Fibroblast of lung (primary cell): Measurements from ENCODE around the gene RFTN2. TPM values are rescaled to one million over a fixed set of nuclear protein-coding genes. Genes with fewer than 3 reads are reported as not detected.
A peak's percentile ranks its signal among the peaks of the same experiment; 100 is the strongest.

Experiments
- DNase-seq, 2 donors: peaks; one replicate each; pipeline versions ENCODE4 v3.0.0 to v3.0.0-alpha.2; 2010; ENCODE audit warnings: low read depth in 2 of 2
- H2AFZ ChIP-seq: 2 replicates; pipeline ENCODE4 v1.5.1; 2012; ENCODE audit warnings: low read length, control low read depth, inconsistent platforms
- H3K27ac ChIP-seq: 2 replicates; pipeline ENCODE4 v1.5.1; 2011; ENCODE audit warnings: low read length, control low read depth; ENCODE audit not compliant: insufficient read depth
- H3K27me3 ChIP-seq: 2 replicates; pipeline ENCODE4 v1.5.1; 2011; ENCODE audit warnings: mild to moderate bottlenecking, low read length; ENCODE audit not compliant: control insufficient read depth, insufficient read depth
- H3K36me3 ChIP-seq: 2 replicates; pipeline ENCODE4 v1.5.1; 2011; ENCODE audit warnings: low read length; ENCODE audit not compliant: control insufficient read depth, insufficient read depth
- H3K4me1 ChIP-seq: 2 replicates; pipeline ENCODE4 v1.5.1; 2011; ENCODE audit warnings: low read length; ENCODE audit not compliant: control insufficient read depth, insufficient read depth; ENCODE audit errors: extremely low read depth
- H3K4me2 ChIP-seq: 2 replicates; pipeline ENCODE4 v1.5.1; 2011; ENCODE audit warnings: low read length, control low read depth; ENCODE audit not compliant: insufficient read depth; ENCODE audit errors: extremely low read depth
- H3K4me3 ChIP-seq, 4 experiments: fragments of 200-600 bp in 1 of 4; sonication (generic) in 1 of 4; replicated peaks in 1 of 4; 2 replicates each; pipeline ENCODE4 v1.5.1; 2011 to 2016; ENCODE audit warnings: low read length in 4 of 4, low read depth in 3 of 4, mild to moderate bottlenecking in 3 of 4, control low read depth in 2 of 4, inconsistent platforms in 1 of 4, mixed read lengths in 1 of 4; ENCODE audit not compliant: insufficient read depth in 1 of 4; ENCODE audit errors: control extremely low read depth in 1 of 4
- H3K79me2 ChIP-seq: 2 replicates; pipeline ENCODE4 v1.5.1; 2012; ENCODE audit warnings: mild to moderate bottlenecking, low read length, inconsistent platforms; ENCODE audit not compliant: control insufficient read depth, insufficient read depth
- H3K9ac ChIP-seq: 2 replicates; pipeline ENCODE4 v1.5.1; 2011; ENCODE audit warnings: mild to moderate bottlenecking, low read length, control low read depth; ENCODE audit not compliant: insufficient read depth
- H3K9me3 ChIP-seq: 2 replicates; pipeline ENCODE4 v1.5.1; 2012; ENCODE audit warnings: low read depth, low read length; ENCODE audit not compliant: control insufficient read depth, insufficient read depth
- H4K20me1 ChIP-seq: 2 replicates; pipeline ENCODE4 v1.5.1; 2011; ENCODE audit warnings: low read length; ENCODE audit not compliant: control insufficient read depth, insufficient read depth; ENCODE audit errors: extremely low read depth
- CTCF ChIP-seq, 2 donors: IDR thresholded peaks in 1 of 2; conservative IDR thresholded peaks in 1 of 2; 1 replicate in 1 of 2; 2 replicates in 1 of 2; pipeline ENCODE4 v1.5.1; 2011 to 2012; ENCODE audit warnings: low read length in 2 of 2, control low read depth in 1 of 2, inconsistent platforms in 1 of 2, low read depth in 1 of 2, mild to moderate bottlenecking in 1 of 2
- EZH2 ChIP-seq: IDR thresholded peaks from 2 replicates; pipeline ENCODE4 v1.5.1; 2012; ENCODE audit warnings: low read length, control low read depth, mild to moderate bottlenecking; ENCODE audit errors: missing control alignments
- polyA plus RNA-seq, 2 donors: library from polyadenylated mRNA; depleted of rRNA in 1 of 2; stranded (reverse) in 1 of 2; unstranded in 1 of 2; fragments of >200 nt; gene quantifications; 2 replicates each; pipeline ENCODE4 v1.2.1, GENCODE V29; 2011 to 2012; ENCODE audit warnings: missing spikeins in 1 of 2
- total RNA-seq: library from RNA; depleted of rRNA; stranded (reverse); fragments of >200 nt; gene quantifications from 2 replicates; pipeline ENCODE4 v1.2.1, GENCODE V29; 2014

The RFTN2 gene
- total and polyA plus RNA-seq, 2 donors (not counting 1 experiment from before 2014, with no cell fraction given), result 0.95 to 10.2 TPM

DNA sequence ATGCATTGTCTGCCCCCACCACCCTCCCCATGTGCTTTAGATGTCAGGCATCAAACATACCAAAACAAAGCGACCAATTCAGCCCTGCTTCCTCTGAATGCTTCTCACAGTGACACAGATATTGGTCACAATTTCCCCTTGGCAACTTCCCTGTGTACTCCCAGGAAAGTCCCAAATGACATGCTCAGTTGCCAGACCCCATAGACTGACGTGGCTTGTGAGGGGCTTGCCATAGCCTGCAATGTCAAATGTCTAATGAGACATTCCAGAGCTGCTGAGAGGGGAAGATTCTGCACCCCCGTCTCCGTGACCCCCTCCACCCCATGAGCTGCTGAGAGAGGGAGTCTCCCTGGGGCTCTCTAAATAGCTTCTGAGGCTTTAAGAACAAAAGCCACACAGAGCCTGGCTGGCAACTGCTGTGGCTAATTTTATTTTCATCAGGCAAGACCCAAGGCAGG, 47.3 kb downstream of the RFTN2 start:
- no peaks in the 10 kb centered on the region for H3K27me3 ChIP-seq

GRCh38 chr2:197626965-197627625, 48.3 kb downstream of the RFTN2 start:
- Histone ChIP-seq H3K4me2 (no peak overlapping the region), H2AFZ (no peak overlapping the region), H4K20me1 (no peaks in the 10 kb centered on the region), H3K27me3 (no peaks in the 10 kb centered on the region), H3K4me1 (no peaks in the 10 kb centered on the region), H3K9ac (no peak overlapping the region), H3K27ac (no peak overlapping the region), H3K4me3 (no peak overlapping the region), H3K36me3 (no peaks in the 10 kb centered on the region), H3K79me2 (no peaks in the 10 kb centered on the region), H3K9me3 (no peaks in the 10 kb centered on the region)
- no peak for TF ChIP-seq EZH2
- no peak for TF ChIP-seq CTCF (conservative IDR thresholded peaks at IDR 0.05 in 1 of 2, IDR thresholded peaks at IDR 0.05 in 1 of 2; ENCODE audit: low read depth in 1 of 2, low read length in 2 of 2)
- no peak for DNase-seq

More for the DNA sequence above, 47.3 kb downstream of the RFTN2 start:
- Histone ChIP-seq H3K4me1 (no peaks in the 10 kb centered on the region), H3K27ac (no peak overlapping the region), H3K4me2 (no peak overlapping the region), H2AFZ (no peak overlapping the region), H3K4me3 (no peak overlapping the region), H3K36me3 (no peaks in the 10 kb centered on the region), H3K79me2 (no peaks in the 10 kb centered on the region), H3K9me3 (no peaks in the 10 kb centered on the region), H4K20me1 (no peaks in the 10 kb centered on the region), H3K9ac (no peak overlapping the region)
- DNase-seq, result peak in 1 of 2 donors; percentile 13
- TF ChIP-seq EZH2, result no peak
- TF ChIP-seq CTCF (conservative IDR thresholded peaks at IDR 0.05 in 1 of 2, IDR thresholded peaks at IDR 0.05 in 1 of 2; ENCODE audit: low read depth in 1 of 2, low read length in 2 of 2), result no peak

DNA sequence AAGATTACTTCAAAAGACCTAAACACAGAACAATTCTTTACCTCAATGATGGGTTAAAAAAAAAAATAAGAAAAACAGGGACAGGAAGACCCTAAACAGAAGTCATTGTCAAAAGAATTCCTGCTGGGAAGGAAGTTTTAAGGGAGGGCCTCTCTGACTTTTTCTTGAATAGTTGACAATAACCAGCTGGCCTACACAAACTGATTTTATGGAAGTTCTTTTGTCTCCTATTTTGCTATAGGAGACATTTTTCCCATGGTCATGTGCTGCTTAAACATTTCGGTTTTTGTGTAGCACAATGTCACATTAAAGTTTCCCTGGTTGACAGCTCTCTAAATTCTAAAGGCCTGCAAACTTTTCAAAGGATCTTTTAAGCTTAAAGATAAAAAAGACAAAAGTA, 55.3 kb downstream of the RFTN2 start:
- Histone ChIP-seq H2AFZ (no peak overlapping the region), H3K36me3 (no peaks in the 10 kb centered on the region), H3K4me2 (no peak overlapping the region), H3K9me3 (no peaks in the 10 kb centered on the region), H3K27ac (no peak overlapping the region), H3K4me3 (no peak overlapping the region), H3K4me1 (no peaks in the 10 kb centered on the region), H3K9ac (no peak overlapping the region), H4K20me1 (no peaks in the 10 kb centered on the region), H3K79me2 (no peaks in the 10 kb centered on the region), H3K27me3 (no peaks in the 10 kb centered on the region)
- DNase-seq, result no peak
- TF ChIP-seq EZH2, result no peak
- no peak for TF ChIP-seq CTCF (conservative IDR thresholded peaks at IDR 0.05 in 1 of 2, IDR thresholded peaks at IDR 0.05 in 1 of 2; ENCODE audit: low read depth in 1 of 2, low read length in 2 of 2)
